Cardiac muscle cell (in vitro differentiated cells and primary cell): ENCODE measurements around the gene FHIT. TPM values are rescaled to one million over a fixed set of nuclear protein-coding genes. Genes with fewer than 3 reads are reported as not detected.

ENCODE experiments used
- DNase-seq, 2 donors: peaks; one replicate each; pipeline versions ENCODE4 v3.0.0 to v3.0.0-alpha.2; 2010 to 2017; ENCODE audit warnings: low read depth in 1 of 2, low spot score in 1 of 2
- H3K27ac ChIP-seq: fragments of 200-600 bp; sonication (generic); 2 replicates; pipeline ENCODE4 v1.5.1; 2016
- H3K27me3 ChIP-seq: fragments of 200-600 bp; sonication (generic); 2 replicates; pipeline ENCODE4 v1.6.0; 2016; ENCODE audit warnings: control low read depth
- H3K36me3 ChIP-seq: fragments of 200-600 bp; sonication (generic); 2 replicates; pipeline ENCODE4 v1.5.1; 2016; ENCODE audit warnings: control low read depth
- H3K4me1 ChIP-seq: fragments of 200-600 bp; sonication (generic); 2 replicates; pipeline ENCODE4 v1.8.1; 2017; ENCODE audit warnings: low read depth, mild to moderate bottlenecking, mixed run types
- H3K4me3 ChIP-seq: fragments of 200-600 bp; sonication (generic); 2 replicates; pipeline ENCODE4 v1.5.1; 2016; ENCODE audit warnings: mild to moderate bottlenecking
- H3K9me3 ChIP-seq: fragments of 200-600 bp; sonication (generic); 2 replicates; pipeline ENCODE4 v1.5.1; 2017; ENCODE audit warnings: low read depth, mild to moderate bottlenecking, control low read depth
- polyA plus RNA-seq: library from polyadenylated mRNA; unstranded; fragments of >200 nt; fragmentation: Nextera tagmentation; extraction: Ambion mirVana; gene quantifications from 2 replicates; pipeline ENCODE4 v1.2.1, GENCODE V29; 2016
- total RNA-seq: library from RNA; depleted of rRNA; stranded (reverse); fragments of >200 nt; gene quantifications from 2 replicates; pipeline ENCODE4 v1.2.3, GENCODE V29; 2016
- TF ChIP-seq, protein P1 (sequence below): IDR thresholded peaks from 2 replicates; pipeline ENCODE4 v1.5.1; 2012; ENCODE audit warnings: low read depth, mild to moderate bottlenecking, low read length

Gene FHIT
- total and polyA plus RNA-seq, 2 experiments from 2014 or later, result 6.9 to 12.5 TPM

DNA sequence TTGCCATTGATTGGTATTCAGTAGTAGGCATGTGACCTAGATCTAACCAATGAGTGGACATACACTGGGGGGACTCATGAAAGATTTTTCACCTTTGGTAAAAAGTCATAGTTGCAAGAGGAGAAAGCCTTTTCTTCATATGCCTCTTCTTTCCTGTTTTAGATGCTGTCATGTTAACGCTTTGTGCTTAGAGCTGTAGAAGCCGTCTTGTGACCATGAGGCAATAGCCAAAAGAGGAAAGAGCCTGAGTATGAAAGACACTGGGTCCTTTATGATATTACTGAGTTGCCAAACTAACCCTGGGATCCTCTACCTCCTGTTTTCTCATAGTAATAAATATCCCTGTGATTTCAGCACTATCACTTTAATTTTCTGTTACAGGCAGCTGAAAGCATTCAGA lies 396.0 kb downstream of the FHIT start:
- H3K4me1 ChIP-seq, result peaks cover 2% of the 10 kb centered on the region
- H3K36me3 ChIP-seq, result no peaks in the 10 kb centered on the region
- DNase-seq, result no peak
- H3K9me3 ChIP-seq, result no peaks in the 10 kb centered on the region
- H3K27me3 ChIP-seq, result no peaks in the 10 kb centered on the region
- TF ChIP-seq, protein P1, sequence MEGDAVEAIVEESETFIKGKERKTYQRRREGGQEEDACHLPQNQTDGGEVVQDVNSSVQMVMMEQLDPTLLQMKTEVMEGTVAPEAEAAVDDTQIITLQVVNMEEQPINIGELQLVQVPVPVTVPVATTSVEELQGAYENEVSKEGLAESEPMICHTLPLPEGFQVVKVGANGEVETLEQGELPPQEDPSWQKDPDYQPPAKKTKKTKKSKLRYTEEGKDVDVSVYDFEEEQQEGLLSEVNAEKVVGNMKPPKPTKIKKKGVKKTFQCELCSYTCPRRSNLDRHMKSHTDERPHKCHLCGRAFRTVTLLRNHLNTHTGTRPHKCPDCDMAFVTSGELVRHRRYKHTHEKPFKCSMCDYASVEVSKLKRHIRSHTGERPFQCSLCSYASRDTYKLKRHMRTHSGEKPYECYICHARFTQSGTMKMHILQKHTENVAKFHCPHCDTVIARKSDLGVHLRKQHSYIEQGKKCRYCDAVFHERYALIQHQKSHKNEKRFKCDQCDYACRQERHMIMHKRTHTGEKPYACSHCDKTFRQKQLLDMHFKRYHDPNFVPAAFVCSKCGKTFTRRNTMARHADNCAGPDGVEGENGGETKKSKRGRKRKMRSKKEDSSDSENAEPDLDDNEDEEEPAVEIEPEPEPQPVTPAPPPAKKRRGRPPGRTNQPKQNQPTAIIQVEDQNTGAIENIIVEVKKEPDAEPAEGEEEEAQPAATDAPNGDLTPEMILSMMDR, result no peak
- no peak overlapping the region for H3K4me3 ChIP-seq
- no peak overlapping the region for H3K27ac ChIP-seq

DNA sequence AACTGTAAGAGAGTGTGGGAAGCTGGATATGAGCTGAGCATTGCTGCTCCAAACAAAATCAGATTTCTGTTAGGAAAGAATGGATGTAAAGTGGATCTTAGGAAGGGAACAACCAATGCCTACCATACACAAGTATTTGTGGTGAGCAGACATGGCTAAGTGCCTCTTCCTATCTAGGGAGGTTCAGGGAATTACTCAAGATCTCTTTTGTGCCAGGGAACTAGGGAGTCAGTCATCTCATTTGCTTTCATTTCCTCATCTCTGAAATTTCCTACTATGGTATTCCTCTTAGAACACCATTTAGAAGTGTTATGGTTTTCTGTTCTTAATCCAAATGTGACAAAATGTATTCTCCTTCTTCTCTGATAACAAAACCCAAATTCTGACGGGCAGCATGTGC lies 396.5 kb downstream of the FHIT start:
- Histone ChIP-seq H3K36me3 (no peaks in the 10 kb centered on the region), H3K9me3 (no peaks in the 10 kb centered on the region), H3K27ac (no peak overlapping the region), H3K27me3 (no peaks in the 10 kb centered on the region), H3K4me3 (no peak overlapping the region), H3K4me1 (peaks cover 6% of the 10 kb centered on the region)
- TF ChIP-seq, protein P1, result no peak
- DNase-seq, result no peak

DNA sequence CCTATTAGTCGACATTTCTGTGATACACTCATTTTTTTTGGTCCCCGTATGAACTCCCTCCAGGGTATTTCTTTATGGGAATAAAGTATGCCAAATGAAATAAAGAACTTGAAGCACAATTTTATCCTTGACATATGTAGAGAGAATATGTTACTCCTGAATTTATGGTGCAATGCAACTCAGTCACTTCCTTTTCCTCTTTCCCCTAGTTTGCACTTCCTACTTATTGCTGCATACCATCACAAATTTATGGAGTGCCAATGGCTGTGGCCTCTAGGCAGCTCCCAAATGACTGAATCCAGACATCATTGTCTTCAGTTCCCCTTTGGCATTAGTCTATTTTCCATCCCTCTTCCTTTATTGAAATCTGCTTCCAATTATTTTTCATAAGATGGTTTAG lies 403.5 kb downstream of the FHIT start:
- H3K27me3 ChIP-seq, result no peaks in the 10 kb centered on the region
- TF ChIP-seq, protein P1, result no peak
- H3K27ac ChIP-seq, result no peak overlapping the region
- peaks cover 11% of the 10 kb centered on the region for H3K4me1 ChIP-seq
- no peaks in the 10 kb centered on the region for H3K36me3 ChIP-seq
- no peak overlapping the region for H3K4me3 ChIP-seq
- H3K9me3 ChIP-seq, result no peaks in the 10 kb centered on the region
- no peak for DNase-seq

DNA sequence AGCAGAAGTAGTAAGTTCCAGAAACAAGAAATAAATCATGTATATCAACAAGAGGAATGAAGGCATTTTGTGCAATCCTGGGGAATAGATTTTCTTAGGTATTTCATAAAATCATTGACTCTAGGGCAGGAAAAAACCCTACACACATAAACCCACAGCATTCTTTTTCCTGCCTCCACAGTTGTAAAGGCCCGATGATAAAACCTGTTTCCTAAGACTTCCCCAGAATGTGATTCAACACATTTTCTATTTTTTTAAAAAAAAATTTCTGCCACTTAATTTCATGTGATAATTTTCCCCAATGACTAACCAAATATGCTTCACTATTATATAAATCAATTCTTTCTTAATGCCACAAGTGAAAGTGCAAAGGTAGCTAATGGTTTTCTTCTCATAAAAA lies 407.0 kb downstream of the FHIT start:
- DNase-seq, result no peak
- H3K4me1 ChIP-seq, result no peaks in the 10 kb centered on the region
- no peaks in the 10 kb centered on the region for H3K9me3 ChIP-seq
- no peak overlapping the region for H3K27ac ChIP-seq
- H3K4me3 ChIP-seq, result no peak overlapping the region
- H3K27me3 ChIP-seq, result no peaks in the 10 kb centered on the region
- TF ChIP-seq, protein P1, result no peak
- H3K36me3 ChIP-seq, result no peaks in the 10 kb centered on the region

DNA sequence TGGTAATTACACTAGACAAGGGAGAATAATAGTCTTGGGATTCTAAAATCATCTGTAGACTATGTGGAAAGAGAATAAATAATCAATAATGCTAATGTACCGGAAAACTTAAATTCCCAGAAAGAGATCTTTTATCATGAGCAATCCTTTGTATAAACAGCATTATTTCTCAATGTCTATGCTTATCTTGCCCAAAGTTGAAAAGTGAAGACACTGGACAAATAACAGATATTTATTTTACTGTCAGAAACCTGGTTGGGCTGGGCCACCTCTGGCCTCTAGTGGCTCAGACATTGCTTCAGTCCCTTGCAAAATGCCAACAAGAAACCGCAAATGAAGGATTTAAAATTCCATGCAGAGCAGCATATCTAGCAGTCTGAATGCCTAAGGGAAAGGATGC lies 409.9 kb downstream of the FHIT start:
- TF ChIP-seq, protein P1, result no peak

DNA sequence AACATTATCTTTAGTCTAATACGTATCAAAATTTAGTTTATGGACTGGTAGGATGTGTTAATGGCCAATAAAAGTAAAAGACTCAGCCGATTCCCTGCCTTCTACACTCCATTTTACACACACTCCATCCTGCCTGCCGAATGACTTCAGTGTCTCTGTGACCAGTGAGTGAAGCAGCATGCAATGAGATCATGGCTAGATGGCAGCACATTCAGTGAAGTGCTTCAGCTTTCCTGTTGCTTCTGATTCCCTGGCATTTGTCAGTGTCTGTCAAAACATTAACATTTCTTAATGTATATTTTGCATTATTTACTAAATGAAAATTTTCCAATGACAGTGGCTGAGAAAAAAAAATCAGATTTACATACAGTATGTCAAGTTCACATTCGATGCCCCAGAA lies 412.0 kb downstream of the FHIT start:
- no peaks in the 10 kb centered on the region for H3K9me3 ChIP-seq
- H3K27me3 ChIP-seq, result no peaks in the 10 kb centered on the region
- TF ChIP-seq, protein P1, result no peak
- H3K27ac ChIP-seq, result no peak overlapping the region
- H3K36me3 ChIP-seq, result no peaks in the 10 kb centered on the region
- H3K4me1 ChIP-seq, result no peaks in the 10 kb centered on the region
- peak in 1 of 2 donors; percentile 24 for DNase-seq
- H3K4me3 ChIP-seq, result no peak overlapping the region

More for the DNA sequence above, 409.9 kb downstream of the FHIT start:
- Histone ChIP-seq H3K4me1 (no peaks in the 10 kb centered on the region), H3K4me3 (no peak overlapping the region), H3K27ac (no peak overlapping the region), H3K9me3 (no peaks in the 10 kb centered on the region), H3K27me3 (no peaks in the 10 kb centered on the region), H3K36me3 (no peaks in the 10 kb centered on the region)
- peak in 1 of 2 donors; percentile 1 for DNase-seq
